AG04450 (cell line): ENCODE data around the gene NEDD4L. TPM values are rescaled to one million over a fixed set of nuclear protein-coding genes. Genes with fewer than 3 reads are reported as not detected.
"Not testable (repeated sequence)": the region's sequence is repeated elsewhere in the genome, so short reads cannot be mapped to it uniquely, and the experiment has no call there.

Source experiments
- CTCF ChIA-PET: fragments of 300-600, 350-600 bp; formaldehyde crosslinking; extraction: SDS; loops from one replicate; lab custom pipeline; 2022; ENCODE audit warnings: antibody characterized with exemption, inconsistent platforms; lab: Charles Lee
- POLR2A ChIA-PET: fragments of 350-600 bp; formaldehyde crosslinking; extraction: SDS; loops from one replicate; lab custom pipeline; 2021; ENCODE audit warnings: antibody characterized with exemption, inconsistent platforms; lab: Yijun Ruan, JAX
- DNase-seq: peaks from one replicate; pipeline ENCODE4 v3.0.0-alpha.2; 2011; ENCODE audit warnings: low read depth, low spot score
- H3K27ac ChIP-seq: one replicate; pipeline ENCODE4 v1.5.1; 2012; ENCODE audit warnings: low read depth, low read length, control low read depth
- H3K27me3 ChIP-seq: one replicate; pipeline ENCODE4 v1.6.0; 2012; ENCODE audit warnings: low read length; ENCODE audit not compliant: control insufficient read depth, insufficient read depth
- H3K4me3 ChIP-seq: 2 replicates; pipeline ENCODE4 v1.5.1; 2011; ENCODE audit warnings: mild to moderate bottlenecking, low read depth, low read length, control low read depth
- H3K9me3 ChIP-seq: 2 replicates; pipeline ENCODE4 v1.5.1; 2012; ENCODE audit warnings: low read length; ENCODE audit not compliant: control insufficient read depth, insufficient read depth
- polyA minus RNA-seq: library from RNA; depleted of rRNA, polyadenylated mRNA; stranded (reverse); fragments of >200 nt; gene quantifications from 2 replicates; pipeline ENCODE4 v1.2.3, GENCODE V29; 2011; rRNA and poly(A)+ RNA removed
- polyA plus RNA-seq: library from polyadenylated mRNA; depleted of rRNA; stranded (reverse); fragments of >200 nt; gene quantifications from 2 replicates; pipeline ENCODE4 v1.2.3, GENCODE V29; 2011; rRNA removed
- TF ChIP-seq, protein P1 (sequence below): IDR thresholded peaks from 2 replicates; pipeline ENCODE4 v1.5.1; 2011; ENCODE audit warnings: low read depth, low read length, control low read depth, inconsistent platforms

The NEDD4L gene
- 13.5 and 15.0 TPM in 2 replicates for polyA plus RNA-seq
- polyA minus RNA-seq = 21.2 and 25.5 TPM in 2 replicates

DNA sequence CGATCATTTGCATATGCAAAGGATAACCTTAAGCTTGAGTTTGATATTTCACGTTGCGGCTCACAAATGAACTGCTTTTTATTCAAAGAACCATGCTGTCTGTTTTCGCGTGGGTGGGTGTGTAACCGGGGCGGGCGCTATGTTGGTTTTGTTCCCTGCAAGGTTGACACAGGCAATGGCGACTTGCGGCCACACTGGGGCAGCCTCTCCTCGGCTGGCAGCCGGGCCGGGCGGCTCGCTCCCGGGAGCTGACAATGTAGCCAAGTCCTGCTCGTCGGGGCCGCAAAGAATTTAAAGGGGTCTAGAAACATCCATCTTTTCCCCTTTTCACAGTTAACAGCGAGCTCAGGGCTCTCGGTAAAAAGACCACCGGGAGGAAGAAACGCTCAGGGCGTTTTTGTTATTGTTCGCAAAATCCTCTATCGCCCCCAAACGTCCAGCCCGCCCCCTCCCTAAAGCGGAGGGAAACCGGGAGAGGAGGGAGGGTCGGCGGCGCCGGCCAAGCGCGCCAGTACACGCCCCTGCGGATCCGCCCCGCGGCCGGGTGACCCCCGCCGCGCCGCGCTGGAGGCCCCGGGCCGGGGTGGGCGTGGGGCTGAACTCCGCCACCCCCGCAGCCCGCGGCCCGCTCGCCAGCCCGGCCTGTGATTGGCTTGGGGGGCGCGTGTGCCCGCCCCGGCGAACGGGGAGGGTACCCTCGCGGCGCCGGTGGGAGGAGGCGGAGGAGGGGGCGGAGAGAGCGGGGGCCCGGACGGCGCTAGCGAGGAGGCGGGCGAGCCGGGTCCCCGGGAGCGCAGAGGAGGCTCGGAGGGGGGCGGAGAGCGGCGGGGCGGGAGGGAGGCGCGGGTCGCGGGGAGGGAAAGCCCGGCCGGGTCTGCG is at the start of gene NEDD4L:
TSS of gene NEDD4L (plus strand) at position 736 of the 879 bp plus-strand sequence. CDS start 435 bp downstream, outside the sequence.
- peaks cover 8% of the 10 kb centered on the region for H3K27me3 ChIP-seq
- H3K27ac ChIP-seq = peak within 1 kb of the TSS; percentile 68
- DNase-seq = peak; percentile 65
- peaks cover 4% of the 10 kb centered on the region; the same call in 1 of the 2 replicates for H3K9me3 ChIP-seq
- ChIA-PET CTCF (interaction anchor here (0.5 to 1.9 kb wide), 55 partner anchors 9 to 463 kb away, joined by 3 to 41 read pairs (median 4); no protein-coding TSS in a partner anchor), POLR2A (interaction anchor here (0.6 kb wide), 1 partner anchor 295 kb away, joined by 8 read pairs; no protein-coding TSS in a partner anchor)
- TF ChIP-seq, protein P1, sequence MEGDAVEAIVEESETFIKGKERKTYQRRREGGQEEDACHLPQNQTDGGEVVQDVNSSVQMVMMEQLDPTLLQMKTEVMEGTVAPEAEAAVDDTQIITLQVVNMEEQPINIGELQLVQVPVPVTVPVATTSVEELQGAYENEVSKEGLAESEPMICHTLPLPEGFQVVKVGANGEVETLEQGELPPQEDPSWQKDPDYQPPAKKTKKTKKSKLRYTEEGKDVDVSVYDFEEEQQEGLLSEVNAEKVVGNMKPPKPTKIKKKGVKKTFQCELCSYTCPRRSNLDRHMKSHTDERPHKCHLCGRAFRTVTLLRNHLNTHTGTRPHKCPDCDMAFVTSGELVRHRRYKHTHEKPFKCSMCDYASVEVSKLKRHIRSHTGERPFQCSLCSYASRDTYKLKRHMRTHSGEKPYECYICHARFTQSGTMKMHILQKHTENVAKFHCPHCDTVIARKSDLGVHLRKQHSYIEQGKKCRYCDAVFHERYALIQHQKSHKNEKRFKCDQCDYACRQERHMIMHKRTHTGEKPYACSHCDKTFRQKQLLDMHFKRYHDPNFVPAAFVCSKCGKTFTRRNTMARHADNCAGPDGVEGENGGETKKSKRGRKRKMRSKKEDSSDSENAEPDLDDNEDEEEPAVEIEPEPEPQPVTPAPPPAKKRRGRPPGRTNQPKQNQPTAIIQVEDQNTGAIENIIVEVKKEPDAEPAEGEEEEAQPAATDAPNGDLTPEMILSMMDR = peak; percentile 86
- H3K4me3 ChIP-seq = peak within 1 kb of the TSS; percentile 78

DNA sequence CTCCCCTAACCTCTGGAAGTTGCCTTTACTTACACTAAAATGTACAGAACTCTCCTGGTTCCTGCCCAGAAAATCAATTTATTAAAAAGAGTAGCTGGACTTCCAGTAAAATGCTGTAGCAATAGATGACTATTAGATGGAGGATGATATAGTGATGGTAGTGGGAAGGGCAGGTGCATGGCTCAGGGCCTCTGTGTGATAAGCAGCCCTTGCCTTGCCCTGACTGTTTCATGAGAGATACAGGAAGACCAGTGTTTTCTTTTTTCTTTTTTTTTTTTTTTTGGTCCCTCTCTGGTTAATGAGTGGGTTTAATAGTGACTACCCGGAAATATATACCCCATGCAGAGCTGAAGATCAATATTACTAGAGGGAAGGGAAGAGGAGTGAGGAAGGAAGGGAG is 48.7 kb upstream of the NEDD4L start:
- Histone ChIP-seq H3K27ac (no peak overlapping the region), H3K4me3 (no peak overlapping the region), H3K9me3 (no peaks in the 10 kb centered on the region), H3K27me3 (no peaks in the 10 kb centered on the region)
- ChIA-PET POLR2A (no interaction called here), CTCF (no interaction called here)
- DNase-seq = no peak
- TF ChIP-seq, protein P1 = no peak

DNA sequence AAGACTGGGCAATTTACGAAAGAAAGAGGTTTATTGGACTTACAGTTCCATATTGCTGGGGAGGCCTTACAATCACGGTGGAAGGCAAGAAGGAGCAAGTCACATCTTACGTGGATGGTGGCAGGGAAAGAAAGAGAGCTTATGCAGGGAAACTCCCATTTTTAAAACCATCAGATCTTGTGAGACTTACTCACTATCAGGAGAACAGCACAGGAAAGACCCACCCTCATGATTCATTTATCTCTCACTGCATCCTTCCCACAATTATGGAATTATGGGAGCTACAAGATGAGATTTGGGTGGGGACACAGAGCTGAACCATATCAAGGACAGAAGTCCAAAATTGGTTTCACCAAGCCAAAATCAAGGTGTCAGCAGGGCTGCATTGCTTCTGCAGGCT is 47.1 kb upstream of the NEDD4L start:
- H3K27ac ChIP-seq, H3K27me3 ChIP-seq, POLR2A ChIA-PET, H3K4me3 ChIP-seq, H3K9me3 ChIP-seq, DNase-seq: not testable (repeated sequence)
- CTCF ChIA-PET = interaction anchor here (0.6 kb wide), 1 partner anchor 171 kb away, joined by 3 read pairs; no protein-coding TSS in a partner anchor

DNA sequence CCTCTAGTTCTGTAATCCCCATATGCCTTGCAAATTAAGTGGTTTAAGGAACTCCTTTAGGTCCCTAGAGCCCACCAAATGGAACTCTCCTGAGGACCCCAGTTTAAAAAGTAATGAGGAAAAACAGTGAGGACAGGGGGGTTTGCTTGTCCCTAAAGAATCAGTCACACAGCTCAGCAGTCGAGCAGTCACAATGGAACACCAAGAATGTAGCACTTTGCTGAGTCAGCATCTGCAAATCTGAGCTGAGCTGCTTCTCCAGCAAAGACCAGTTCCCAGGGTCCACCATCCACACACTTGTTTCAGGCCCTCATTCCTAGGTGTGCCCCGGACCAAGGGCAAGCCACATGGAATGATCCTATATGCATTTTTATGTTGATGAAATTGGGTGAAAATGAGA is 46.2 kb upstream of the NEDD4L start:
- CTCF ChIA-PET = no interaction called here
- TF ChIP-seq, protein P1 = no peak
- Histone ChIP-seq H3K9me3 (no peaks in the 10 kb centered on the region), H3K27me3 (no peaks in the 10 kb centered on the region), H3K4me3 (no peak overlapping the region), H3K27ac (no peak overlapping the region)
- no peak for DNase-seq
- POLR2A ChIA-PET = no interaction called here

DNA sequence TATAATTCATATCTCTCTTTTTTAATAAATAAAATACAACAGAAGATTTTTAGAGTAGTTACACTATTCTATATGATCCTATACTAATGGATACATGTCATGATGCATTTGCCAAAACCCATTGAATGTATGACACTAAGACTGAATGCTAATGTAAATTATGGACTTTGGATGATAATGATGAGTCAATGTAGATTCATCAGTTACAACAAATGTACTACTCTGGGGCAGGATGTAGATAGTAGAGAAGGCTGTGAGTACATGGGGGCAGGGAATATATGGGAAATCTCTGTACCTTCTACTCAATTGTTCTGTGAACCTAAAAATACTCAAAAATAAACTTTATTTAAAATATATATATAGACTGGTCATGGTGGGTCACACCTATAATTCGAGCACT is 45.6 kb upstream of the NEDD4L start:
- POLR2A ChIA-PET = no interaction called here
- TF ChIP-seq, protein P1 = no peak
- Histone ChIP-seq H3K4me3 (no peak overlapping the region), H3K27me3 (no peaks in the 10 kb centered on the region), H3K27ac (no peak overlapping the region), H3K9me3 (no peaks in the 10 kb centered on the region)
- CTCF ChIA-PET = no interaction called here
- DNase-seq = no peak
